Measurements from ENCODE around the gene GSTA1.
"Not testable (repeated sequence)": the region's sequence is repeated elsewhere in the genome, so short reads cannot be mapped to it uniquely, and the experiment has no call there.

Gene GSTA1

DNA sequence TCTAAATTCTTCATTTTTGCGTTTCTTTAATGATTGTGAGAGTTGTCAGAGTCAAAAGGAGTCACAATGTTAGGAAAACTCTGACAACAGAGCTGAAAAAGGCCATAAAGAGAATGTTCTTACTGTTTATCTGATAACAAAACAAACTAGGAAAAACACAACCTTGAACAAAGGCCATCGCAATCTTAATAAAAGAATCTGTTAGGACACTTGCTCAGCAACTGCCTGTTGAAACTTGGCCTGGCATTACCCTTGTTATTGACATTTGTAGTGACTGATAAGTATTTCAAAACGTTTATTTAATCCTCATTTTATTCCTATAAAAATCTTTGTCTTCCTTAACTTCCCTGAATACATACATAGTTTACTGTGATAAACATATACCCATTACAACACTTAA lies 15.7 kb downstream of the GSTA1 start:
- Histone ChIP-seq H3K79me2 (no peaks in the 10 kb centered on the region), H3K4me2 (ENCODE audit: low read length) (no peak overlapping the region)

DNA sequence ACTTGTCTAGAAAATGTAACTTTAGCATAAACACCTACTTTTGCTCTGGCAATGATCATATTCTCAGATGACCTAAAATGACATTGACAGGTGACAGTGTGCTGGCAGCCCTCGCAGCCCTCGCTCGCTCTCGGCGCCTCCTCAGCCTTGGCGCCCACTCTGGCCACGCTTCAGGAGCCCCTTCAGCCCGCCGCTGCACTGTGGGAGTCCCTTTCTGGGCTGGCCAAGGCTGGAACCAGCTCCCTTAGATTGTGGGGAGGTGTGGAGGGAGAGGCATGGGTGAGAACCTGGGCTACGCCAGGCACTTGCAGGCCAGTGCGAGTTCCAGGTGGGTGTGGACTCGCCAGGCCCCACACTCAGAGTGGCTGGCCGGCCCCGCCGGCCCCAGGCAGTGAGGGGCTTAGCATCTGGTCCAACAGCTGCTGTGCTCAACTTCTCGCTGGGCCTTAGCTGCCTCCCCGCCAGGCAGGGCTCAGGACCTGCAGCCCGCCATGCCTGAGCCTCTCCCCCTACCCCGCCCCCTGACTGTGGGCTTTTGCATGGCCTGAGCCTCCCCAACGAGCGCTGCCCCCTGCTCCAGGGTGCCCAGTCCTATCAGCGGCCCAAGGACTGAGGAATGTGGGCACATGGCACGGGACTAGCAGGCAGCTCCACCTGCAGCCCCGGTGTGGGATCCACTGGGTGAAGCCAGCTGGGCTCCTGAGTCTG lies 17.2 kb downstream of the GSTA1 start:
- H3K4me2 ChIP-seq (ENCODE audit: low read length), result no peak overlapping the region
- H3K9ac ChIP-seq, result no peak overlapping the region
- no peaks in the 10 kb centered on the region for H3K4me1 ChIP-seq
- H3K9me3 ChIP-seq (ENCODE audit: control insufficient read depth, low read length), result no peaks in the 10 kb centered on the region
- H2AFZ ChIP-seq, result no peak overlapping the region
- no peak overlapping the region for H3K27ac ChIP-seq
- no peaks in the 10 kb centered on the region for H3K27me3 ChIP-seq (ENCODE audit: control insufficient read depth, insufficient read depth, low read length)
- H3K4me3 ChIP-seq (ENCODE audit: low read depth, low read length), result no peak overlapping the region
- H3K79me2 ChIP-seq, result no peaks in the 10 kb centered on the region
- H3K36me3 ChIP-seq (ENCODE audit: control insufficient read depth, insufficient read depth, low read length), result no peaks in the 10 kb centered on the region
- TF ChIP-seq, protein P1, sequence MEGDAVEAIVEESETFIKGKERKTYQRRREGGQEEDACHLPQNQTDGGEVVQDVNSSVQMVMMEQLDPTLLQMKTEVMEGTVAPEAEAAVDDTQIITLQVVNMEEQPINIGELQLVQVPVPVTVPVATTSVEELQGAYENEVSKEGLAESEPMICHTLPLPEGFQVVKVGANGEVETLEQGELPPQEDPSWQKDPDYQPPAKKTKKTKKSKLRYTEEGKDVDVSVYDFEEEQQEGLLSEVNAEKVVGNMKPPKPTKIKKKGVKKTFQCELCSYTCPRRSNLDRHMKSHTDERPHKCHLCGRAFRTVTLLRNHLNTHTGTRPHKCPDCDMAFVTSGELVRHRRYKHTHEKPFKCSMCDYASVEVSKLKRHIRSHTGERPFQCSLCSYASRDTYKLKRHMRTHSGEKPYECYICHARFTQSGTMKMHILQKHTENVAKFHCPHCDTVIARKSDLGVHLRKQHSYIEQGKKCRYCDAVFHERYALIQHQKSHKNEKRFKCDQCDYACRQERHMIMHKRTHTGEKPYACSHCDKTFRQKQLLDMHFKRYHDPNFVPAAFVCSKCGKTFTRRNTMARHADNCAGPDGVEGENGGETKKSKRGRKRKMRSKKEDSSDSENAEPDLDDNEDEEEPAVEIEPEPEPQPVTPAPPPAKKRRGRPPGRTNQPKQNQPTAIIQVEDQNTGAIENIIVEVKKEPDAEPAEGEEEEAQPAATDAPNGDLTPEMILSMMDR (IDR thresholded peaks at IDR 0.05), result no peak

More for the DNA sequence above, 15.7 kb downstream of the GSTA1 start:
- Histone ChIP-seq H3K9ac (no peak overlapping the region), H3K27me3 (ENCODE audit: control insufficient read depth, insufficient read depth, low read length) (no peaks in the 10 kb centered on the region), H3K36me3 (ENCODE audit: control insufficient read depth, insufficient read depth, low read length) (no peaks in the 10 kb centered on the region), H3K9me3 (ENCODE audit: control insufficient read depth, low read length) (no peaks in the 10 kb centered on the region), H2AFZ (no peak overlapping the region), H3K4me1 (no peaks in the 10 kb centered on the region), H3K4me3 (ENCODE audit: low read depth, low read length) (no peak overlapping the region), H3K27ac (no peak overlapping the region)
- TF ChIP-seq, protein P1 (IDR thresholded peaks at IDR 0.05), result no peak

DNA sequence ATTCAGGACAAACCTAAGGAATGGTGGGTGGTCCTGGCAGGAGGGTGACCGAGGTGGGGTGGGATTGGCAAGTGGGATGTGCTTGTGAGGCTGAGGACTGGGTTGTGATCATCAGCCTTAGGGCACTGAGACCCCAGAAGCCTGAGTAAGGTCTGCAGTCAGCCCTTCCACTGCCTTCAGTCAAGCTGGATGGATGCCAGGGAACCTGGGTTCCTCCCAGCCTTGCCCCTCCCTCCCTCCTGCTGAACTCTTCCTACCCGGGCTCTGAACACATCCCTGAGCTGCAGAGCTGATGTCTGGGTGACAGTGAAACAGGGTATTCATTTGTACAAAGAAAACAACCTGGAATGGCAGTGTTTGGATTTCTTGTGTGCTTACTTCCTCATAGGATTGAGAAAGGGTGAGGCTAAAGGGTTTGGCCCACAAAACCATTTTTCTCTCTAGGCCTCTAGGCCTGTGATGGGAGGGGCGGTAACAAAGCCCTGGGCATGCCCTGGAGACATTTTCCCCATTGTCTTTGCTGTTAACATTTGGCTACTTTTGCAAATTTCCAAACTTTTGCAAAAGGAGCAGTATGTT lies 20.8 kb downstream of the GSTA1 start:
- H3K36me3 ChIP-seq (ENCODE audit: control insufficient read depth, insufficient read depth, low read length); H3K27ac ChIP-seq; H3K4me3 ChIP-seq (ENCODE audit: low read depth, low read length); H3K4me1 ChIP-seq; H3K27me3 ChIP-seq (ENCODE audit: control insufficient read depth, insufficient read depth, low read length); H3K9ac ChIP-seq; H2AFZ ChIP-seq; H3K4me2 ChIP-seq (ENCODE audit: low read length); H3K9me3 ChIP-seq (ENCODE audit: control insufficient read depth, low read length); H3K79me2 ChIP-seq: not testable (repeated sequence)

DNA sequence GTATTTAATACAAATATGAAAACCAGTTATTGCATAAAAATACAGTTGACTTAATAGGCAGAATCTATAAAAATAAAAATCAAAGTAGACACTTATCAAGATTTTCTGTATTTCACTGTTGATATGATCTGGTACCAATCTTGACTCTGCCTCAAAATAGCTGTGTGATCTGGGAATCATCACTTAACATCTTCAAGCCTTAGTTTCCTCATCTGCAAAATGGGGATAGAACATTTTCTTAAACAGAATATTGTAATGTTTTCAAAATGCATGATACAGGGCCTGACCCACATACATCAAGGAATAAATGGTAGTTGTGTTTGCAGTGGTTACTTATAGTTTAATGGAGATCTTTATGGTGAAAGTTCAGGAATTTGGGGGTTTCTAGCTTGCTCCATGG lies 21.4 kb downstream of the GSTA1 start:
- H3K9me3 ChIP-seq (ENCODE audit: control insufficient read depth, low read length); H3K36me3 ChIP-seq (ENCODE audit: control insufficient read depth, insufficient read depth, low read length); H3K79me2 ChIP-seq; H3K9ac ChIP-seq; H3K4me3 ChIP-seq (ENCODE audit: low read depth, low read length); H3K27ac ChIP-seq; H3K27me3 ChIP-seq (ENCODE audit: control insufficient read depth, insufficient read depth, low read length); H3K4me2 ChIP-seq (ENCODE audit: low read length); H3K4me1 ChIP-seq; H2AFZ ChIP-seq: not testable (repeated sequence)

DNA sequence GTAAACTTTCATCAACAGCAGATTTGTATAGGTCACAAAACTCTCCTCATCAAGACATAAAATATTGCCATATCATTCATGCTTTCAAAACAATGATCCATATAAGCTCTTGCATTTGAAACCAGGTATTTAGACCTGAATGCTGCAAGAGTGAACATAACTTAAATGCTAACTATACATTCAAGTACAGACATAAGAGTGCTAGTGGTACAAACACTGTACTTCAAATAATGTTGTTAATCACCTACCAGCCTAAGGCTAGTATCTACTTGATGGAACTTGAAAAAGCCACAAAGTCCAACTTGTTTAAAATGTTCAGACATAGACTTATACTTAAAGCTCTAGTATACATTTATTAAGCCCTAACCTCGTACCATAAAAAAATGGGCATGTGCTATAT lies 24.4 kb downstream of the GSTA1 start:
- no peak overlapping the region for H2AFZ ChIP-seq
- no peaks in the 10 kb centered on the region for H3K36me3 ChIP-seq (ENCODE audit: control insufficient read depth, insufficient read depth, low read length)
- no peaks in the 10 kb centered on the region for H3K4me1 ChIP-seq
- TF ChIP-seq, protein P1 (IDR thresholded peaks at IDR 0.05), result no peak
- no peak overlapping the region for H3K9ac ChIP-seq
- no peaks in the 10 kb centered on the region for H3K9me3 ChIP-seq (ENCODE audit: control insufficient read depth, low read length)
- H3K79me2 ChIP-seq, result no peaks in the 10 kb centered on the region
- H3K27me3 ChIP-seq (ENCODE audit: control insufficient read depth, insufficient read depth, low read length), result no peaks in the 10 kb centered on the region
- no peak overlapping the region for H3K27ac ChIP-seq
- H3K4me2 ChIP-seq (ENCODE audit: low read length), result no peak overlapping the region
- no peak overlapping the region for H3K4me3 ChIP-seq (ENCODE audit: low read depth, low read length)

- not testable (repeated sequence) for H3K27ac ChIP-seq; H3K36me3 ChIP-seq (ENCODE audit: control insufficient read depth, insufficient read depth, low read length); H3K4me3 ChIP-seq (ENCODE audit: low read depth, low read length); H3K27me3 ChIP-seq (ENCODE audit: control insufficient read depth, insufficient read depth, low read length); H2AFZ ChIP-seq; H3K9ac ChIP-seq; H3K9me3 ChIP-seq (ENCODE audit: control insufficient read depth, low read length); H3K4me2 ChIP-seq (ENCODE audit: low read length); H3K79me2 ChIP-seq; H3K4me1 ChIP-seq
These were observed 26.8 kb downstream of the GSTA1 start for GRCh38 chr6:52776711-52777351.

DNA sequence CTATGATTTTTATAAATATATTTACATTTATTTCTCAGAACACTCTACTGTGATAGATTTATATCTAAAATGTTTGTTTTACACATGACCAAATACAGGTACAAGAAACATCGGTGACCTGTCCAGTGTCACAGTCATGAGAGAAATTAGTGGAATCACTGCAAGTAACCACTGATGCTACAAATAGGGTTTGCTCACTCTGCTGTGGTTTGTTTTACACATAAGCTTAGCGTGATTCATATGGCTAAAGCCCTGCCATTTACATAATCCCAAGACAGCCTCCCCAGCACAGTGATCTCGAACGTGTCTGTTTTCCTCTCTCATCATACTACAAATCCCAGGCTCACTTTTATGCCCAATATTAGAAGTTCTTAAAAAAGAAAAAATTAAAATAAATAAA lies 34.2 kb downstream of the GSTA1 start:
- H2AFZ ChIP-seq; H3K4me3 ChIP-seq (ENCODE audit: low read depth, low read length); H3K9me3 ChIP-seq (ENCODE audit: control insufficient read depth, low read length); H3K27ac ChIP-seq; H3K4me1 ChIP-seq; H3K27me3 ChIP-seq (ENCODE audit: control insufficient read depth, insufficient read depth, low read length); H3K79me2 ChIP-seq; H3K4me2 ChIP-seq (ENCODE audit: low read length); H3K36me3 ChIP-seq (ENCODE audit: control insufficient read depth, insufficient read depth, low read length); H3K9ac ChIP-seq: not testable (repeated sequence)

- H3K79me2 ChIP-seq; H3K9ac ChIP-seq; H3K4me3 ChIP-seq (ENCODE audit: low read depth, low read length); H3K4me2 ChIP-seq (ENCODE audit: low read length); H2AFZ ChIP-seq; H3K9me3 ChIP-seq (ENCODE audit: control insufficient read depth, low read length); H3K27ac ChIP-seq; H3K27me3 ChIP-seq (ENCODE audit: control insufficient read depth, insufficient read depth, low read length); H3K36me3 ChIP-seq (ENCODE audit: control insufficient read depth, insufficient read depth, low read length); H3K4me1 ChIP-seq: not testable (repeated sequence)
These were observed 36.0 kb downstream of the GSTA1 start for GRCh38 chr6:52767658-52768057.
